Hepatocyte (in vitro differentiated cells): ENCODE data around the gene NOC4L.

Experiments
- CTCF ChIP-seq: fragments of 200-600 bp; sonication (generic); IDR thresholded peaks from 2 replicates; pipeline ENCODE4 v1.5.1; 2016; ENCODE audit warnings: antibody characterized with exemption, mild to moderate bottlenecking; ENCODE audit not compliant: poor library complexity
- EZH2 ChIP-seq: fragments of 200-600 bp; sonication (generic); IDR thresholded peaks from 2 replicates; pipeline ENCODE4 v1.6.1; 2016; ENCODE audit warnings: antibody characterized with exemption, mild to moderate bottlenecking, borderline replicate concordance
- EZH2phosphoT487 ChIP-seq: fragments of 200-600 bp; sonication (generic); IDR thresholded peaks from one replicate; pipeline ENCODE4 v1.6.1; 2018; ENCODE audit warnings: antibody characterized with exemption, mild to moderate bottlenecking, low read depth, moderate library complexity; ENCODE audit not compliant: unreplicated experiment, severe bottlenecking

GRCh38 chr12:132194056-132194455 lies 49.8 kb downstream of the NOC4L start:
- TF ChIP-seq CTCF (peak; percentile 6), EZH2 (no peak), EZH2phosphoT487 (no peak)
